HG03521 (cell line): ENCODE results near the gene MTUS2.

Experiments used
- ATAC-seq: cut with Tn5 transposase; IDR thresholded peaks from one replicate; pipeline ENCODE4 v1.9.1; 2021; ENCODE audit warnings: mild to moderate bottlenecking, moderate library complexity; ENCODE audit not compliant: unreplicated experiment

MTUS2 gene

DNA sequence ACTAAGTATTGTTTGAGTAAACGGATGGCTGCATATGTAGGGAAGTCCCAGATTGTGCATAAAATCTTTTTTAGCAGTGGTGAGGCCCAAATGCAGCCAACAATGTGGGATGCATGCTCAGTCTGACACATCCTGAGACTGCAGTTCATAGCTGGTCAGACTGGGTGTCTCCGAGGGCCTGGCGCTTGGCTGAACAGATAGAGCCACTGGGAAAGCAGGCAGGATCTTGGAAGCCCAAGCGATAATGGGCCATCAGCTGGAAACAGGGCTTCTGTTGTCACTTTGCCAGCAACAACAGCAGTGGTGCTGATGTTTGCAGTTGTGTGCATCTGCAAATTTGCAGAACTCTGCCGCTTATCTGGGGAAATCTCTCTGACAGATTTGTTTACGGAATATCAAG lies 36.1 kb downstream of the MTUS2 start:
- no peak for ATAC-seq

DNA sequence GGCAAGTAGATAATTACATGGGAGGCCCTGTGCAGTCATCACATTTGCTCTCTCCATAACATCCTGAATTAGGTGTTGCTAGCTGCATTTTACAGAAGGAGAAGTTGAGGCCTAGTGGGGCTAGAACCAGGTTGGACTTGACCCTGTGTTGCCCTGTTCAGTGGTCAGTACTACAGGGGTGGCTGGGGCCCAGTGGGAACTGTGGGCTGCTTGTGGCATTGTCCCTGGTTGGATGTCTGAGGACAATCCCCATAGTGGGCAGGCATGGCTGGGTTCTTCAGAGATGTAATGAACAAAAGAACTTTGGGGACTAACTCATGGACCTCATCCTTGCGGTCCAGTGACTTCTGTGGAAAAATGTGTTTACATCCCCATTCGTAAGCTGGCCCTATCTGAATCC lies 38.9 kb downstream of the MTUS2 start:
- ATAC-seq = no peak

DNA sequence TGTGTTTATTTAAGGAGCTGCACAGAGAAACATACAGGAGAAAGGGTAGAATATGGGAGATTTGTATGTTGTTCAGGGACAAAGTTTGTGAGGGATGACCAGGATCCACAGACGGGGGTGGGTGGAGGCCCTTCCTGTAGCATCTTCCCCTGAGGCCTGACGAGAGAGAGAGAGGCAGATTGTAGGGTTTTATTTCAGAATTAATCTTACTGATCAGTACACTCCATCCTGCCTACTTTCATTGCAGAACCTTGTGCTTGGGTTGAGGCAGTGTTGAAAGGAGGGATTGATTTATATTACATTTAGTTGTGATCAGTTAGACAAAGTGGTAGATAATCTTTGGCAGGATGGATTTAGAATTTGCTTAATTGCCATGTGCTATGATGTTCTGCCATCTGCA lies 39.6 kb downstream of the MTUS2 start:
- no peak for ATAC-seq

DNA sequence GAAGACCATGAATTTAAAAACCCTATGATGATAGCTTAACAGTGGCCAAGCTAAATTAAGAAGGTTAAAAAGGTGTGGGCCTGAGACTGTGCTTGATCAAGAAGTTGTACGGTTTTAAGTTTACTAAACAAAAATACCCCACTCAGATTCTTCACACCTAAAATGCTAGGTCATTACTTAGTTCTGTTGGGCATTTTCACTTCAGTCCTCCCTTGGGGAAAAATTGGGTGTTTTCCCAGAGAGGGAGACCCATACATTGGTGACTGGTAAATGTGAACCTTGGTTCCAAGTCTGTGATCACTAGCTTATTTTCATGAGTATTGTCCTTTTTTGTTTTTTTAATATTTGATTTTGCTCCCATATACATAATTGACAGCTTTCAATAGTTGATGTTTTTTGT lies 44.4 kb downstream of the MTUS2 start:
- no peak for ATAC-seq

DNA sequence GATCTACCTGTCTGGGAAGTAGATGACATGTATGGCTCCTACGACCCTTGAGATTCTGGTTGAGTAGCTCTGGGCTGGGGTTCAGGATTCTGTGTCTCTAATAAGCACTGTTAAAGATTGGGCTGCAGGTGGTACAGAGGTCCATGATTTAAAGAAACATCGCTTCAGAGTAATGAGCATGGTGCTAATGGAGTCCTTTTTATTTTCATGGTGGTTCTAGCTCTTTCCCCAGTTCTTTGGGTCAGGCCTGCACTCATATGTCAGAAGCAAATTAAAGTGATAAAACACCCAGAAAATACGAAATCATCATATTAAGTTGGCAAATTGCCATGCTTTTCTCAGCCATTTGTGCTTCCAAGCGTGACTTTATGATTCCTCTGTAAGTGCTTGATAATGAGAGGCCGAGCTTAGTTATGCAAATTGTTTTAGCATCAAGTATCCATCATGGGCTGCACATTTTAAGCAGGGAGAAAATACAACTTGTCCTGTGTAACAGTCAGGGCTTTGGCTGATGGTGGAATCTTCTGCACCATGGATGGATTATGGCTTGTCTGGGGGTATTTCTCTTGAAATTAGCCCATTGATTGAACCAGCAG lies 45.1 kb downstream of the MTUS2 start:
- ATAC-seq = no peak

DNA sequence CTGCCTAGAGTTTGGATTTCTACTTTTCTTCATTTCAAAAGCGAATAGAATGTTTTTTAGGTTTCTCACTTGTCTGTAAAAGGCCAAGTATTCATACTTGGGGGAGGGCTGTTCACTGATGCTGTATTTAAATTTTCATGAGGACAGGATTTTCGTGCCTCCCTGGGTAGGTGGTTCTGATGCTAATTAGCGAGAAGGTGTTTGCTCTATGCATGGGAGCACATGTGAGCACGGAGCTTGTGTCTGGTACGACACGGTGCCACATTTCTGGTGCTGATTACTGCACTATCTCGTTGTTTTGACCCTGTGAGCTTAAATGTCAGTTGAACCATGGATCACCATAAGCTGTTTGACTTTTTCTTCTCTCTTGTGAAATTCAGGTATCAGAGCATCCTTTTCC lies 45.8 kb downstream of the MTUS2 start:
- ATAC-seq = no peak

DNA sequence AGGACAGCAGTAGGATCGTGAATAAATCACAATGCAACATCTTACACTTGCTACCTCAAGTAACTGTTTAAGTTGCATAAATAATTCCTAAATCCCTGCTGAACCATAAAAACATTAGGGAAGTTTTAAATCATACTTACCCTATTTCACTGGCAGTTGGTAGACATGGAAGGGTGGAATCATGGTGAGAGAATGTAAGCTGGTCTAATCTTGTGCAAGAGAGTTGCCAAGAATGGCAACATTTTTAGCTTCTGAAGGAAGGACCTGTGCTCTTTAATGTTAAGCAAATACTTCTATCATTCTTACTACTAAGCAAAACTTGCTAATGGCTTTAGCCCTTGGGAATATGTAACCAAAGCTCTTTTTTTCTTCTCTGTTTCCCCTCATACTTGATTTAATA lies 46.8 kb downstream of the MTUS2 start:
- no peak for ATAC-seq

DNA sequence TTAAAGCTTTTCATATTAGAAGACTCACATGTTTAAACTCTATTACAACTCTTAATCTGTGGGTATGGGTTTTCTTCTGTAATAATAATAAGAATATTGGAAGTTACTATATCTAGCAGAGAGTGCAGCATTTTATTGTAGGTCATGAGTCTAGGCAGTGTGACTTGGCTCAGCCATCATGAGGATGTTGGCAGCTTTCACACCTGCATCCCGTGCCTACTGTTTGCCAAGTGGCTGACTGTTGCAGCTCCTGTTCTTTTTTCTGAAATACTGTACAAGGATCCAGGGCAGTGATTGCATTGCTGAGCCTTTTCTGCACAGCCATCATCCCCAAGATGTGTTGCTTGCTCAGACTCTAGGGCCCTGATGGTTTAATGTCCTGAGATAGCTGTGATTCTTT lies 47.4 kb downstream of the MTUS2 start:
- no peak for ATAC-seq

DNA sequence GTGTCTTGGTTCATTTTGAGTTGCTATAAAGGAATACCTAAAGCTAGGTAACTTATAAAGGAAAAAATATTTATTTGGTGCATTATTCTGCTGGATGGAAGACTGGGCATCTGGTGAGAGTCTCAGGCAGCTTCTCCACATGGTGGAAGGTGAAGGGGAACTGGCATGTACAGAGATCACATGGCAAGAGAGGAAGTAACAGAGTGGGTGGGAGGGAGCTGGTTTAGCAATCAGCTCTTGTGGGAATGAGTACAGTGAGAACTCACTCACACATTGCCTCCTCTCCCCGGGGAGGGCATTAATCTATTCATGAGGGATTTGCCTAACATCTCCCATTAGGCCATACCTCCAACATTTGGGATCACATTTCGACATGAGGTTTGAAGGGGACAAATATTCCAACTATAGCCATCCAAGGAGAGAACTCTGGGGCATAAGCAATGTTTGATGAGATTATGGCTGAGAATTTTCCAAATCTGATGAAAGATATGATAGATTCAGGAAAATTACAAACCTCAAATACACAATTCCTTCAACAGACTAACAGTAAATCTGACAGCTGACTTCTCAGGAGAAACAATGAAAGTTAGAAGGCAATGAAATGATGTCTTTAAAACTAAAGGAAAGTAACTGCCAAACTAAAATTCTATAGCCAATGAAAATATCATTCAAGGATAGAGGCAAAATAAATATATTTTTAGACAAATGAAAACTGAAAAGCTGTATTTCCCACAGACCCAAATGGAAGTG lies 52.5 kb downstream of the MTUS2 start:
- no peak for ATAC-seq

DNA sequence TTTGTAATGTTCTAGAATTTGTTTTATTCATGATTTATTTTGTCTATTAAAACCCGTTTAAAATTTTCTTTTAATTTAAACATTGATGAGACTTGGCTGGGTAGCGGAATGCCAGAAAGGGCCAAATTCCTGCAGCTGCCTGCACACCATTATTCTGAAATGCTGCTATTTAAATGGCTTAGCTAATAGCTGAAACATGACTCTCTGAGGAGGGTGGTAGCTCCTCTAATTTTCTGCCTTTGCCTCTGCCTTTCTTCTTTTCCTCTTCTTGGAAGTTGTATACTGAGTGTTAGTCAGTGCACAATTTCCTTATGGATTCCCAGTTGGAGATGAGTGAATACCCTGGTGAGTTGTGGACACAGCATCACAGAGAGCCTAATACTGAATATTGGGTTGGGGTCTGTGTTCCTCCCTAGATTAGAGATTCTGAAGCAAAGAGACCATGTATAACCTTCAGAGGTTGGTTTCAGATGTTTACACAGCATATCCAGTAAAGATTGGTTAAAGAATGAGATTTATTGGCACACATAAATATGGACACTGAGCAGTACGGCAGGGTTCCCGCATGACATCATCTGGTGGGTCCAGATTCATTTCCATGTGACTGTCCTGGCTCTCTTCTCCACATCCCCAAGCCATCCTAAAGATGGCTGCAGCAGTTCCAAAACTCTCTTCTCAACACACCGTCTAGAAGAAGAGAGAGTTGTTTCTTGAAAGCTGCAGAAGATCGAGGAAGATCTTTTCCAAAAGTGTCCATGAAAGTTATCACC lies 55.9 kb downstream of the MTUS2 start:
- no peak for ATAC-seq

DNA sequence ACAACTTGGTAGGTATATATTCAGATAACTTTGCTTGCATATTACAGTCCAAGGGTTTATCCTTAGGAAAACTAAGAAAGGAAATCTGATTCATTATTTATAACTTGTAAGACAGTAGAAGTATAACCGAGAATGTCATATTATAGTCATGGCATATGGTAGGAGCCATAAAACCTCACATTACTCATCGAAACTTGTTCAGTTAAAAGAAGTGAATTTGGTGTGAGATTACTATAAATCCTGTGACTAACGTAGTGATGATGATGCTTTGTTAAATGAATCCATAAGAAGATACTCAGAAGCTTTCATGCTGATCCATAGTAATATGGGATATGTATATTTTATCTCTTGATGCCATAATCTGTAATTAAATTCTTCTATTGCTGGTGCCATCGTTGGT lies 57.3 kb downstream of the MTUS2 start:
- no peak for ATAC-seq

DNA sequence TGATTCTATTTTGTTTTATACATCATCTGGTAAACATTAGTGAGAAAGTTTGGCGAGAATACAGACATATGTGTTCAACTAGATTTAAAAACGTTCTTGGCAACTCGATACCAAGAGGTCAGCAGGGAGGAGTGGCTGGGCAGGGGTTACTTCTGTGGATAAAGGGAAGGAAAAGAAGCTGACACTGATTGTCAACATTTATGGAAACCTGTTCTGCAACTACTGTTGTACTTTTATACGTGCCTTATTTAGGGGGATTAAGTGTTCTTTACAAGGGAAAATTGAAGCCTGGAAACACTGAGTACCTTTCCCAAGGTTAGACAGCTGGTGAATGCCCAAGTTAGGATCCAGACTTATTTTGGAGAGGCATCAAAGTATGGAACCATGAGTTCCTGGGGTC lies 65.0 kb downstream of the MTUS2 start:
- no peak for ATAC-seq

DNA sequence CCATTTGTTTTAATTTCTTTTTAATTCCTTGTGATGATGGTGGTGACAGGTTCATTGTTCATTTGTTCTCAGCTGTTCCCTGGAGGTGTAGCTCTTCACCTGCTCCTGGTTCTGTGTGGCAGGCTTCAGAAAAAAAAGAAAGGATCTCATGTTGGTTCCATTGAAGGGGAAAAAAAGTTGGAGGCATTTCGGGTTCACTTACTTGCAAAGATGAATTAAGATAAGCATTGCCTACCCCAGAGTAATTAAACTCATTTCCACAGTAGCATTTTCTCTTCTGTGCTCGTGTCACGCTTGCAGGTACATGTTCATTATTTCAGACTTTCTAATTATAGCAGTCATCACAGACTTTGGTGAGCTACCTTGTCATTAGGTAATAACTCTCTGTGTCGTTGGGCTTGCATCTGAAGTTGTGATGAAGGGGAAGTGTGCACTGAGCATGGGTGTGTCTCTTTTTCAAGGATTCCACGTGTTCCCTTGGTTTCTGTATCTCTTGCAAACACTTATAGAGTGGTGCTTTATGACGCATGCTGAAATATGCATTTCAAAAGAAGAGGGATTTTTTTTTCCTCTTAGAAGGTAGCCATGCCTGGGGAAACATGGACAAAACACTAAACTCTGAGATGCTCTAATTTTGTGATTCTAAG lies 69.1 kb downstream of the MTUS2 start:
- no peak for ATAC-seq

DNA sequence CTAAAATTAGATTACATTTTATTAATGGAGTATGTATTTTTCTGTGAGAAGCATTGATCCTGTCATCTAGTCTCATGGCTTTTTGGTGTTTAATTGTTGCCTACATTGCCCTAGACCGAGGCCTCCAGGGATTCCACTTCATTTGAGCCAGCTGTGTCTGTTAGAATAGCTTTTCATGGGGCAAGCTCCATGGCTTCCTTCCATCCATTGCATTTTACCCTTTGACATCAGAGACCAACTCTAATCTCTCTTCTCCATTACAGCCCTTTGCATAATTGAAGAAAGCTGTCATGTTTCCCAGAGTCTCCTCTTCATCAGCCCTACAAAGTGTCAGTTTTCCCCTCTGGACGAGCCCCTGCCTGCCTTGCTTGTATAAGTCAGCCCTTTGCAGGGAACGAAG lies 70.6 kb downstream of the MTUS2 start:
- ATAC-seq = no peak

DNA sequence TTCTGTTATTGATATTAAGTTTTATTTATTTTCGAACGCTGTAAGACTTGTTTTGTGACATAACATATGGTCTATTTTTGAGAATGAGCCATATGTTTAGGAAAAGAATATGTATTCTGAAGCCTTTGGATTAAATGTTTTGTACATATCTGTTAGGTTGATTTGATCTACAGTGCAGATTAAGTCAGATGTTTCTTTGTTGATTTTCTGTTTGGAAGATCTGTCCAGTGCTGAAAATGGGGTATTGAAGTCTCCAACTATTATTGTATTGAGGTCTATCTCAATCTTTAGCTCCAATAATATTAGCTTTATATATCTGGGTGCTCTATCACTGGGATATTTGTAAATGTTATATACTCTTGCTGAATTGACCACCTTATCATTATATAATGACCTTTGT lies 97.9 kb downstream of the MTUS2 start:
- no peak for ATAC-seq

DNA sequence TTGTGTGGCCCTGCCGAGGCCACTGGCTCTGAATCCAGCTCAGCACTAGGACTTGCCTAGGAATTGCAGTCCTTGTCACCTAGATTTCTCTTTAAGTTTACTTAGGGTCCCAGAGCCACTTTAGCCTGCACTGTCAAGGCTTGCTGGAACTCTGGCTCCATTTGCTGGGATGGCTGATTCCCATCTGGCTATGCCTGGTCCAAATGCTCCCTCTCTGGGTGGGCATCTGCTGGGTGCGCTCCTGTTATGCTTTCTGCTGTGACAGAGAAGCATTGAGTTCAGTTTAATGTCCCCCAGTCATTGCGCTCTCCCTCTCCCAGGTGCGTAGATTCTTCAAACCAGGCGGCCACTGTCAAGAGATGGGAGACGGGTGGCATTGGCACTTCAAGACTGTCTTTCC lies 102.2 kb downstream of the MTUS2 start:
- no peak for ATAC-seq

DNA sequence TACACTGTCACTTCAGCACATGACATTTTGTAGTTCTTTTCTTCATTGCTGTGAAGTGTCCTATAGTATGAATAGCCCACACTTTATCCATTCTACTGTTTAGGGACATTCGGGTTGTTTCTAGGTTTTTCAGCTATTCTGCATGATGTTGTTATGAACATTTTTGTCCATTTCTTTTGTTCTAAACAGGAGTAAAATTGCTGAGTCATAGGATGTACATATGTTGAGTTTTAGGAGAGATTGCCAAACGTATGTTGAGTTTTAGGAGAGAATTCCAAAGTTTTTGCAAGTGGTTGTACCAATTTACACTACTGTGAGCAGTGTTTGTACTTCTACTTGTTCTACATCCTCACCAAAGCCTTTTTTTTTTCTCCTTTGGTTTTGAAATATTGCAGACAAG lies 115.0 kb downstream of the MTUS2 start:
- ATAC-seq = no peak

DNA sequence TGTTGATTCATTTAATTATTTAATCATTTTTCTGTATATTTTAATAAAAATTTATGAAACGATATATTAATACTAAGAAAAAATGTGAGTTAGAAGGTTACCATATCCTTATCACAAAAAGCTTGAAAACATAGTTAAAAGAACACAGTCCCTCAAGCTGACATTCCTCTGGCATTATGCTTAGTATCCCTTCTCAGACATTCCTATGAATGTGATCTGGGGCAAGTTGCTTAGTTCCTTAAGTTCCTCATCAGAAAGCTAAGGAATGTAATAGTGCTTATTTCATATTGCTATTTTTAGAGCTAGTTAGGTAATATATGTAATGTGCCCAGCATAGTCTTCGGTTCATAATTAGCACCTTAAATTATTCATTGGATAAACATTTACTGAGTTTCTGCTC lies 122.8 kb downstream of the MTUS2 start:
- ATAC-seq = no peak

DNA sequence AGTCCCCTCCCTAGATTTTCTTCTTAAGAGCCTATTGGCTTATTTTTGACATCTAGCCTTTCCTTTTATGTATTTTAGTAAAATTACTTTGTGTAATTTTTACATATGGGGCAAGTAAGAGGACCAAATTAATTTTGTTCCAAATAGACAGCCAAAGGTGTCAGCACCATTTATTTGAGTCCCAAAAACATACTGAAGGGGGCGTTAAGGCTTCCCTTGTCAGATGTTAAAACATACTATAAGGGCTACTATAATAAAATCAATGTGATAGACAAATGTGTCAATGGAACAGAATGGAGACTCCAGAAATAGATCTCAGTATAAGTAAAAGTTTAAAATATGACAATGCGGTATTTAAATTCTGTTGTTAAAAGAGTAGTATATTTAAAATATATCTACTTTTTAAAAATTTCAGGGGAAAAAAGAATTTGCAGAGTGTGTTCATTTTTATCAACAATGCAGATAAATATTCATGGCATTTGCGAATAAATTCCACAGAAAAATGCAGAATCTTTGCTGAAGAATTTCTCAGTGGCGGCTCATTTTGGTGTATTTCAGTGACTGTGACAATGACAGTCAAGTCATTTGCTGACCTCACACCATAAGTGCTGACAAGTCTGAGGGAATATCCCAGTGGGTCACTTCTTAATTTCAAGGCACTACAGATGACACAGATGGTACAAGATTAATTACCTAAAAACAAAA lies 133.7 kb downstream of the MTUS2 start:
- no peak for ATAC-seq

DNA sequence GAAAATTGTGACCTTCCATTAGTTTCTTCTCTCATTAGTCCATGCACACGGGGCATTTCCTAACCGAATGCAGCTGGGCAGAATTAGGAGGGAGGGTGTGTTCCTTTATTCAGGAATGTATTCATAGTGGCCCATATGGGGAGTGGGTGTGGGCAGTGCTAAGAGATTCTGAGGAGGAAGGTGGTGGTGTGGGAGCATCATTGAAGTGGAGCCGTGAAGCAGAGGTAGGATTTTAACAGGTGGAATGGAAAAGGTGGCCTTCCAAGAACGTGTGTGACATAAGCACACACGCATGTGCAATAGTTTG lies 134.2 kb downstream of the MTUS2 start:
- ATAC-seq = no peak

DNA sequence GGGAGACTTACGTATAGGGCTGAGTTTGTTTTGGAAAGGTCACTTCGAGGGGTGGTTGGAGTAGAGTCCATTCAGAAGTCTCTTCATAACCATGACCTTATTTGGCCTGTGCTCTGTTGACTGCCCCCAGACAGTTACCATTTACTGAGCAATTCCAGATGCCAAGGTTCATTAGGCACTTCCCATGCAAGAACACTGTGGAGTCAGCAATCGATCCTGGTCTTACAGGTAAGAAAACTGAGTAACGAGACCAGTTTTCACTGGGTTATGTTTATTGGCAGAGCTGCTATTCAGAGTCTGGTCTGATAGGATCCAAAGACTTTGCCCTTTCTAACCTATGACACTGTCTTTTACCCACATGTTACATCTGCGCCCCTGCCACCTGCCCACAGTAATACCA lies 134.7 kb downstream of the MTUS2 start:
- ATAC-seq = no peak
